Mesenchymal stem cell (in vitro differentiated cells and primary cell): ENCODE results near the gene ADH6.
"Not testable (repeated sequence)": the region's sequence is repeated elsewhere in the genome, so short reads cannot be mapped to it uniquely, and the experiment has no call there.

Experiments
- DNase-seq: peaks from one replicate; pipeline ENCODE4 v3.0.0-alpha.2; 2013
- H2AFZ ChIP-seq: one replicate; pipeline ENCODE4 v1.6.1; 2013; ENCODE audit warnings: low read depth, mild to moderate bottlenecking, control low read depth, inconsistent platforms, low read length, moderate library complexity
- H2AK5ac ChIP-seq: 2 replicates; pipeline ENCODE4 v1.6.1; 2013; ENCODE audit warnings: low read length, moderate library complexity, mild to moderate bottlenecking, inconsistent platforms; ENCODE audit not compliant: severe bottlenecking
- H2BK120ac ChIP-seq: one replicate; pipeline ENCODE4 v1.6.1; 2013; ENCODE audit warnings: low read depth, mild to moderate bottlenecking, inconsistent platforms, low read length, moderate library complexity
- H2BK12ac ChIP-seq, 2 experiments: one replicate each; pipeline ENCODE4 v1.6.1; 2013; ENCODE audit warnings: inconsistent platforms in 2 of 2, low read length in 2 of 2, mild to moderate bottlenecking in 2 of 2, moderate library complexity in 2 of 2, control low read depth in 1 of 2
- H2BK15ac ChIP-seq: one replicate; pipeline ENCODE4 v1.6.1; 2013; ENCODE audit warnings: mild to moderate bottlenecking, low read depth, inconsistent platforms; ENCODE audit not compliant: poor library complexity, severe bottlenecking
- H2BK5ac ChIP-seq: 2 replicates; pipeline ENCODE4 v1.6.1; 2013; ENCODE audit warnings: low read depth, mild to moderate bottlenecking, low read length, control low read depth, inconsistent platforms; ENCODE audit not compliant: poor library complexity, severe bottlenecking
- H3K14ac ChIP-seq, 2 experiments: one replicate each; pipeline ENCODE4 v1.6.1; 2013; ENCODE audit warnings: inconsistent platforms in 2 of 2, low read length in 2 of 2, control low read depth in 1 of 2, mild to moderate bottlenecking in 1 of 2, moderate library complexity in 1 of 2
- H3K18ac ChIP-seq, 2 experiments: one replicate each; pipeline ENCODE4 v1.6.1; 2013; ENCODE audit warnings: inconsistent platforms in 2 of 2, low read length in 2 of 2, control low read depth in 1 of 2, low read depth in 1 of 2, mild to moderate bottlenecking in 1 of 2
- H3K23ac ChIP-seq, 2 experiments: one replicate each; pipeline ENCODE4 v1.6.1; 2013; ENCODE audit warnings: inconsistent platforms in 2 of 2, low read length in 2 of 2, mild to moderate bottlenecking in 2 of 2, moderate library complexity in 2 of 2, control low read depth in 1 of 2
- H3K27ac ChIP-seq: 2 replicates; pipeline ENCODE4 v1.5.1; 2013; ENCODE audit warnings: mild to moderate bottlenecking, moderate library complexity, low read length, control low read depth, inconsistent platforms; ENCODE audit not compliant: poor library complexity, severe bottlenecking
- H3K27me3 ChIP-seq, 2 experiments: 2 replicates each; pipeline versions ENCODE4 v1.6.1 to v1.7.0; 2013; ENCODE audit warnings: low read length in 2 of 2, mild to moderate bottlenecking in 2 of 2, moderate library complexity in 2 of 2, control low read depth in 1 of 2, inconsistent platforms in 1 of 2; ENCODE audit not compliant: control insufficient read depth in 1 of 2, insufficient read depth in 1 of 2
- H3K36me3 ChIP-seq, 2 experiments: 2 replicates each; pipeline versions ENCODE4 v1.6.1 to v1.7.0; 2013; ENCODE audit warnings: low read length in 2 of 2, control low read depth in 1 of 2, inconsistent platforms in 1 of 2, low read depth in 1 of 2, mild to moderate bottlenecking in 1 of 2; ENCODE audit not compliant: insufficient read depth in 2 of 2, control insufficient read depth in 1 of 2
- H3K4ac ChIP-seq, 2 experiments: one replicate each; pipeline ENCODE4 v1.6.1; 2013; ENCODE audit warnings: inconsistent platforms in 2 of 2, low read length in 2 of 2, mild to moderate bottlenecking in 2 of 2, moderate library complexity in 2 of 2, control low read depth in 1 of 2, low read depth in 1 of 2
- H3K4me1 ChIP-seq: 2 replicates; pipeline ENCODE4 v1.6.1; 2013; ENCODE audit warnings: low read depth, low read length, control low read depth; ENCODE audit not compliant: control insufficient read depth, insufficient read depth
- H3K4me2 ChIP-seq: 2 replicates; pipeline ENCODE4 v1.6.1; 2013; ENCODE audit warnings: low read length, mild to moderate bottlenecking, inconsistent platforms; ENCODE audit not compliant: poor library complexity, severe bottlenecking
- H3K4me3 ChIP-seq, 2 experiments: 2 replicates each; pipeline versions ENCODE4 v1.5.1 to v1.7.0; 2013; ENCODE audit warnings: low read length in 2 of 2, mild to moderate bottlenecking in 2 of 2, control low read depth in 1 of 2, low read depth in 1 of 2; ENCODE audit not compliant: insufficient read depth in 1 of 2
- H3K79me1 ChIP-seq: replicated peaks from 2 replicates; pipeline ENCODE4 v1.6.1; 2013; ENCODE audit warnings: mild to moderate bottlenecking, control low read depth, low read length, inconsistent platforms; ENCODE audit not compliant: poor library complexity, severe bottlenecking
- H3K9ac ChIP-seq: 2 replicates; pipeline ENCODE4 v1.7.0; 2013; ENCODE audit warnings: mild to moderate bottlenecking, low read length, moderate library complexity
- H3K9me3 ChIP-seq: 2 replicates; pipeline ENCODE4 v1.7.0; 2013; ENCODE audit warnings: mild to moderate bottlenecking, low read length; ENCODE audit not compliant: control insufficient read depth
- H4K8ac ChIP-seq: one replicate; pipeline ENCODE4 v1.6.1; 2013; ENCODE audit warnings: inconsistent platforms, mild to moderate bottlenecking, low read length, moderate library complexity
- H4K91ac ChIP-seq: one replicate; pipeline ENCODE4 v1.6.1; 2013; ENCODE audit warnings: mild to moderate bottlenecking, low read length, inconsistent platforms
- WGBS: methylation state at CpG from one replicate; pipeline ENCODE4 v1.1.7; 2013; ENCODE audit warnings: mixed read lengths; 5-methylcytosine and 5-hydroxymethylcytosine counted together

The ADH6 gene

GRCh38 chr4:99235955-99236354, 16.9 kb upstream of the ADH6 start:
- H3K18ac ChIP-seq, result no peak overlapping the region
- no peak overlapping the region for H2AK5ac ChIP-seq
- H4K8ac ChIP-seq, result no peak overlapping the region
- H3K9me3 ChIP-seq, result no peaks in the 10 kb centered on the region
- no peak overlapping the region for H2BK5ac ChIP-seq
- 89% methylated on average over 1 of the region's 1 CpG for WGBS
- no peaks in the 10 kb centered on the region for H3K4me1 ChIP-seq
- no peak overlapping the region for H2BK15ac ChIP-seq
- H3K4me2 ChIP-seq, result no peak overlapping the region
- no peaks in the 10 kb centered on the region for H3K79me1 ChIP-seq
- H3K27me3 ChIP-seq, result no peaks in the 10 kb centered on the region
- H3K23ac ChIP-seq, result no peak overlapping the region
- DNase-seq, result no peak
- H2BK120ac ChIP-seq, result no peak overlapping the region
- no peak overlapping the region for H3K4me3 ChIP-seq
- H3K27ac ChIP-seq, result no peak overlapping the region
- no peak overlapping the region for H4K91ac ChIP-seq
- H3K9ac ChIP-seq, result no peak overlapping the region
- no peak overlapping the region for H2BK12ac ChIP-seq
- H3K14ac ChIP-seq, result no peak overlapping the region
- H3K36me3 ChIP-seq, result no peaks in the 10 kb centered on the region
- no peak overlapping the region for H2AFZ ChIP-seq
- no peak overlapping the region for H3K4ac ChIP-seq

- Histone ChIP-seq H3K27me3 (no peaks in the 10 kb centered on the region), H2BK120ac (no peak overlapping the region), H2BK15ac (no peak overlapping the region), H3K4me2 (no peak overlapping the region), H3K14ac (no peak overlapping the region), H2AK5ac (no peak overlapping the region), H3K4me3 (no peak overlapping the region), H3K18ac (no peak overlapping the region), H3K27ac (no peak overlapping the region), H3K23ac (no peak overlapping the region), H3K36me3 (no peaks in the 10 kb centered on the region), H3K9ac (no peak overlapping the region), H4K8ac (no peak overlapping the region), H2BK5ac (no peak overlapping the region), H3K4me1 (no peaks in the 10 kb centered on the region), H3K79me1 (no peaks in the 10 kb centered on the region), H2BK12ac (no peak overlapping the region), H3K4ac (no peak overlapping the region), H4K91ac (no peak overlapping the region), H2AFZ (no peak overlapping the region), H3K9me3 (no peaks in the 10 kb centered on the region)
- 63% methylated on average over 2 of the region's 2 CpGs for WGBS
- DNase-seq, result no peak
These were observed 15.4 kb upstream of the ADH6 start for GRCh38 chr4:99234331-99235010.

GRCh38 chr4:99233397-99233796, 14.4 kb upstream of the ADH6 start:
- H3K27me3 ChIP-seq, H3K4ac ChIP-seq, H4K91ac ChIP-seq, H2BK15ac ChIP-seq, H3K9me3 ChIP-seq, H3K4me2 ChIP-seq, H3K18ac ChIP-seq, H3K4me1 ChIP-seq, H2AFZ ChIP-seq, H3K14ac ChIP-seq, H3K36me3 ChIP-seq, H3K23ac ChIP-seq, H2BK120ac ChIP-seq, H4K8ac ChIP-seq, H3K79me1 ChIP-seq, H3K4me3 ChIP-seq, H2BK12ac ChIP-seq, H2AK5ac ChIP-seq, H3K27ac ChIP-seq, H2BK5ac ChIP-seq, DNase-seq, H3K9ac ChIP-seq: not testable (repeated sequence)
- WGBS, result 93% methylated on average over 1 of the region's 2 CpGs

- H3K18ac ChIP-seq, H3K4me3 ChIP-seq, H4K8ac ChIP-seq, H3K79me1 ChIP-seq, H2AFZ ChIP-seq, H2BK12ac ChIP-seq, H2BK120ac ChIP-seq, H2BK5ac ChIP-seq, H3K36me3 ChIP-seq, H3K23ac ChIP-seq, H3K9me3 ChIP-seq, H2BK15ac ChIP-seq, H3K27ac ChIP-seq, H3K9ac ChIP-seq, H3K4me2 ChIP-seq, H3K4ac ChIP-seq, H4K91ac ChIP-seq, H2AK5ac ChIP-seq, H3K14ac ChIP-seq, DNase-seq, H3K27me3 ChIP-seq, H3K4me1 ChIP-seq: not testable (repeated sequence)
- 50% methylated on average over 1 of the region's 1 CpG for WGBS
These were observed 9.7 kb upstream of the ADH6 start for GRCh38 chr4:99228706-99229105.
